Stimulated activated memory B cell treated with anti-CD40 and anti-IgM and Interleukin-4, amounts not matched to agents 10 μg/mL and 1 μg/mL and 100 μg/mL, for 72 hours (primary cell): Measurements from ENCODE around the gene DNAJC2.
"Not testable (repeated sequence)": the region's sequence is repeated elsewhere in the genome, so short reads cannot be mapped to it uniquely, and the experiment has no call there.

Experiments used
- ATAC-seq: fragments of 150-1000 bp; cut with Tn5 transposase; 2 replicates; pipeline ENCODE4 v1.10.0; 2021
- H3K27ac Mint-ChIP-seq: one replicate; pipeline ENCODE4 v1.8.0; 2022; ENCODE audit warnings: mild to moderate bottlenecking, mixed read lengths
- H3K27me3 Mint-ChIP-seq: one replicate; pipeline ENCODE4 v1.8.0; 2022; ENCODE audit warnings: mixed read lengths
- H3K36me3 Mint-ChIP-seq: one replicate; pipeline ENCODE4 v1.8.0; 2022; ENCODE audit warnings: mixed read lengths
- H3K4me1 Mint-ChIP-seq: one replicate; pipeline ENCODE4 v1.8.0; 2022; ENCODE audit warnings: mixed read lengths
- H3K4me3 Mint-ChIP-seq: one replicate; pipeline ENCODE4 v1.8.0; 2022; ENCODE audit warnings: mild to moderate bottlenecking, moderate library complexity, mixed read lengths
- H3K9me3 Mint-ChIP-seq: one replicate; pipeline ENCODE4 v1.8.0; 2022; ENCODE audit warnings: mixed read lengths

DNAJC2 gene

GRCh38 chr7:103299660-103300059 is 44.9 kb downstream of the DNAJC2 start:
- Mint-ChIP-seq H3K9me3 (no peaks in the 10 kb centered on the region), H3K36me3 (peaks cover 23% of the 10 kb centered on the region)

GRCh38 chr7:103297837-103298179 is 46.8 kb downstream of the DNAJC2 start:
- H3K36me3 Mint-ChIP-seq, result peaks cover 11% of the 10 kb centered on the region
- peak overlapping the region; percentile 79 for H3K27ac Mint-ChIP-seq
- no peak for ATAC-seq
- H3K4me3 Mint-ChIP-seq, result peak overlapping the region; percentile 80
- H3K9me3 Mint-ChIP-seq, result no peaks in the 10 kb centered on the region
- H3K4me1 Mint-ChIP-seq, result peaks cover 20% of the 10 kb centered on the region
- no peaks in the 10 kb centered on the region for H3K27me3 Mint-ChIP-seq

More at GRCh38 chr7:103299660-103300059, 44.9 kb downstream of the DNAJC2 start:
- Mint-ChIP-seq H3K27ac (no peak overlapping the region), H3K4me1 (peaks cover 20% of the 10 kb centered on the region), H3K4me3 (no peak overlapping the region), H3K27me3 (no peaks in the 10 kb centered on the region)
- no peak for ATAC-seq

- peak; percentile 96 for ATAC-seq
- no peaks in the 10 kb centered on the region for H3K27me3 Mint-ChIP-seq
- peaks cover 20% of the 10 kb centered on the region for H3K4me1 Mint-ChIP-seq
- H3K27ac Mint-ChIP-seq, result peak within 1 kb of the TSS; percentile 79
- peak within 1 kb of the TSS; percentile 80 for H3K4me3 Mint-ChIP-seq
- peaks cover 11% of the 10 kb centered on the region for H3K36me3 Mint-ChIP-seq
- H3K9me3 Mint-ChIP-seq, result no peaks in the 10 kb centered on the region
Observed at GRCh38 chr7:103296901-103297836, 47.4 kb downstream of the DNAJC2 start, which contains the start of gene PMPCB. TSS of gene PMPCB (plus strand) at chr7:103297435. CDS start at chr7:103297460, 25 bp downstream.

- ATAC-seq, result no peak
- H3K9me3 Mint-ChIP-seq, result no peaks in the 10 kb centered on the region
- peaks cover 20% of the 10 kb centered on the region for H3K4me1 Mint-ChIP-seq
- no peak overlapping the region for H3K4me3 Mint-ChIP-seq
- no peaks in the 10 kb centered on the region for H3K36me3 Mint-ChIP-seq
- H3K27ac Mint-ChIP-seq, result no peak overlapping the region
- peaks cover 6% of the 10 kb centered on the region for H3K27me3 Mint-ChIP-seq
Observed at GRCh38 chr7:103293526-103293925, 51.0 kb downstream of the DNAJC2 start.

- peaks cover 8% of the 10 kb centered on the region for H3K4me1 Mint-ChIP-seq
- no peak for ATAC-seq
- H3K27ac Mint-ChIP-seq, result no peak overlapping the region
- H3K4me3 Mint-ChIP-seq, result no peak overlapping the region
- H3K9me3 Mint-ChIP-seq, result no peaks in the 10 kb centered on the region
- peaks cover 6% of the 10 kb centered on the region for H3K27me3 Mint-ChIP-seq
- no peaks in the 10 kb centered on the region for H3K36me3 Mint-ChIP-seq
Observed at GRCh38 chr7:103292122-103292521, 52.4 kb downstream of the DNAJC2 start.

- not testable (repeated sequence) for H3K4me3 Mint-ChIP-seq, H3K27me3 Mint-ChIP-seq, ATAC-seq, H3K9me3 Mint-ChIP-seq, H3K36me3 Mint-ChIP-seq, H3K27ac Mint-ChIP-seq
- peaks cover 32% of the 10 kb centered on the region for H3K4me1 Mint-ChIP-seq
Observed at GRCh38 chr7:103282802-103283427, 61.7 kb downstream of the DNAJC2 start.

- peak overlapping the region; percentile 96 for H3K4me3 Mint-ChIP-seq
- not testable (repeated sequence) for H3K27me3 Mint-ChIP-seq, H3K9me3 Mint-ChIP-seq
Observed at GRCh38 chr7:103280803-103281155, 63.8 kb downstream of the DNAJC2 start.

GRCh38 chr7:103279963-103280802 is 64.4 kb downstream of the DNAJC2 start:
- peak overlapping the region; percentile 87 for H3K27ac Mint-ChIP-seq
- H3K36me3 Mint-ChIP-seq, result not testable (repeated sequence)

More at GRCh38 chr7:103280803-103281155, 63.8 kb downstream of the DNAJC2 start:
- peak; percentile 15 for ATAC-seq
- peak overlapping the region; percentile 87 for H3K27ac Mint-ChIP-seq
- peaks cover 33% of the 10 kb centered on the region for H3K4me1 Mint-ChIP-seq
- H3K36me3 Mint-ChIP-seq, result not testable (repeated sequence)

GRCh38 chr7:103279636-103279962 is 65.0 kb downstream of the DNAJC2 start:
- H3K36me3 Mint-ChIP-seq, H3K27me3 Mint-ChIP-seq, H3K9me3 Mint-ChIP-seq: not testable (repeated sequence)
- Mint-ChIP-seq H3K4me1 (peaks cover 33% of the 10 kb centered on the region), H3K4me3 (peak overlapping the region; percentile 96), H3K27ac (peak overlapping the region; percentile 87)
- ATAC-seq, result peak; percentile 5

More at GRCh38 chr7:103279963-103280802, 64.4 kb downstream of the DNAJC2 start:
- peak; percentile 97 for ATAC-seq
- H3K27me3 Mint-ChIP-seq, H3K9me3 Mint-ChIP-seq: not testable (repeated sequence)
- H3K4me1 Mint-ChIP-seq, result peaks cover 33% of the 10 kb centered on the region
- peak overlapping the region; percentile 96 for H3K4me3 Mint-ChIP-seq

- Mint-ChIP-seq H3K36me3 (peaks cover 12% of the 10 kb centered on the region), H3K4me1 (peaks cover 33% of the 10 kb centered on the region)
- H3K27ac Mint-ChIP-seq, ATAC-seq, H3K27me3 Mint-ChIP-seq, H3K9me3 Mint-ChIP-seq, H3K4me3 Mint-ChIP-seq: not testable (repeated sequence)
Observed at GRCh38 chr7:103278195-103278594, 66.4 kb downstream of the DNAJC2 start.

GRCh38 chr7:103274867-103275266 is 69.7 kb downstream of the DNAJC2 start:
- H3K27ac Mint-ChIP-seq, H3K4me3 Mint-ChIP-seq, ATAC-seq, H3K27me3 Mint-ChIP-seq, H3K9me3 Mint-ChIP-seq: not testable (repeated sequence)
- Mint-ChIP-seq H3K36me3 (peaks cover 12% of the 10 kb centered on the region), H3K4me1 (peaks cover 16% of the 10 kb centered on the region)

- H3K4me1 Mint-ChIP-seq, H3K9me3 Mint-ChIP-seq, ATAC-seq: not testable (repeated sequence)
Observed at GRCh38 chr7:103273374-103273773, 71.2 kb downstream of the DNAJC2 start.

GRCh38 chr7:103266229-103266628 is 78.3 kb downstream of the DNAJC2 start:
- ATAC-seq, H3K9me3 Mint-ChIP-seq, H3K27me3 Mint-ChIP-seq, H3K4me3 Mint-ChIP-seq, H3K27ac Mint-ChIP-seq, H3K36me3 Mint-ChIP-seq, H3K4me1 Mint-ChIP-seq: not testable (repeated sequence)

More at GRCh38 chr7:103273374-103273773, 71.2 kb downstream of the DNAJC2 start:
- H3K4me3 Mint-ChIP-seq, H3K27ac Mint-ChIP-seq, H3K27me3 Mint-ChIP-seq: not testable (repeated sequence)
- peaks cover 18% of the 10 kb centered on the region for H3K36me3 Mint-ChIP-seq

- H3K36me3 Mint-ChIP-seq, H3K4me1 Mint-ChIP-seq, H3K9me3 Mint-ChIP-seq, ATAC-seq, H3K4me3 Mint-ChIP-seq, H3K27ac Mint-ChIP-seq, H3K27me3 Mint-ChIP-seq: not testable (repeated sequence)
Observed at GRCh38 chr7:103264054-103264453, 80.5 kb downstream of the DNAJC2 start.
